NCI-H345 treated with DMSO at 0.1 percent for 48 hours (cell line): ENCODE results near the gene CDC42EP5.
"Not testable (repeated sequence)": the region's sequence is repeated elsewhere in the genome, so short reads cannot be mapped to it uniquely, and the experiment has no call there.

Experiments
- DNase-seq: peaks from one replicate; lab custom pipeline; 2025; ENCODE audit not compliant: unreplicated experiment; lab: John Stamatoyannopoulos, UW

CDC42EP5 gene

DNA sequence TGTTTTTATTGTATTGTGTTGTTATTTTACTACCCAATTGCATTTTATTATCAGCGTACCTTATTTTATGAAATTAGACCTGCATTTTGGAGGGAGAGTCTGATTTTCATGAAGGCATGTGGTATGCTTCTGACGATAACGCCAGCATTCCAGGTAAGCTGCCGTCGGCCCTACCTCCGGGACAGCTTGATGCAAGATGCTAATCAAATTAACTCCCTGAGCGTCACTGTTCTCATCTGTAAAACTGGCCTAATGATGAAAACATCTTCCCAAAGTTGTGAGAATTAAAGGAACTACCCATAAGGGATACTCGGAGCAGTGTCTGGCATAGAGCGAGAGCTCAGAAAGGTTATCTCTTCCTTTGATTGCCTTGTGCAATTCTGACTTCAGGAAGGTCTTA is 16.7 kb upstream of the CDC42EP5 start:
- DNase-seq = no peak

DNA sequence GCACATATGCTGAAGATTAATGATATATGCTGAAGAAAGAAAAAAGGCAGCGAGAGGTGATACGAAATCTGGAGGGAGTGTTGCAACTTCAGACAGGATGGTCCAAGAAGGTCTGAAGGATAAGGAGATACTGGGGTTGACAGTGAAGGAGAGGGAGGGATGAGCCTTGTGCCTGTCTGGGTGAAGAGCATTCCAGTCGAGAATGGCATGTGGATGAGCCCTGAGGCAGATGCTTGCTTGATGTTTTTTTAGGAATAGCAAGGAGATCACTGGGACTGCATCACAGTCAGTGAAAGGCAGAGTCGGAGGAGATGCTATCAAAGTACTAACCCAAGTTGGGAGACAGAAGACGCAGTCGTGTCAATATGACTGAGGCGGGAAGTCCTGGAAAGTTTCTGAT is 16.2 kb upstream of the CDC42EP5 start:
- no peak for DNase-seq

DNA sequence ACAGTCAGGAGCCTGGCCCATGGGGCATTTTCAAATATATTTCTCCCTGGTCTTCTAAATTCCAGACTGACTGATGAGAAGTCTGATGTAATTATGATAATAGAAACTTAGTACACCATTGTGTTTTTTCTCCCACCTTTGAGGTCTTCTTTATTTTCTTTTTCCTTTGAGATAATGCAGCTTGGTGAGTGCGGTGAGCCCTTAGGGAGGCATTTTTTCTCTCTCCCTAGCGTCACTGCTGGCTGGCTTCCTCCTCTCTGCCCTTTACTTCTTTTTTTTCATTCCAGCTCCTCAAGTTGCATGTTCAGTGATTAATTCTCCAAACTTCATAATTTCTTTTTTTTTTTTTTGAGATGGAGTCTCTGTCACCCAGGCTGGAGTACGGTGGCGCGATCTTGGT is 12.8 kb upstream of the CDC42EP5 start:
- no peak for DNase-seq

DNA sequence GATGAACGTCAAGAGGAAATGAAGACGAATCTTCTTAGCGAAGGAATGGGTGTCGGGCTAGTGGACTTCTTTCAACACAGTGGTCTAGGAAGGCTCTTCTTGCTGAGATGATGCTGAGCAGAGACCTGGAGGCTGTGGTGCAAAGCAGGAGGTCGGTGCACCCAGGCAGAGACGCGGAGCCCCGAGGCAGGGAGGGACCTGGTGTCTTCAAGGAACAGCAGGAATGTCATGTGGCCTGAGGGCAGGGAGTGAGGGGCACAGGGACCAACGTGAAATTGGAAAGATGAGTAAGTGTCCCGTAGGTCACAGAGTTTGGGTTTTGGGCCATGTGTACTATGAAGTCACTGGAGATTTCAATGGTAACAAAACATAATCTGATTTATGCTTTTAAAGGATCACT is 11.4 kb upstream of the CDC42EP5 start:
- DNase-seq = no peak

DNA sequence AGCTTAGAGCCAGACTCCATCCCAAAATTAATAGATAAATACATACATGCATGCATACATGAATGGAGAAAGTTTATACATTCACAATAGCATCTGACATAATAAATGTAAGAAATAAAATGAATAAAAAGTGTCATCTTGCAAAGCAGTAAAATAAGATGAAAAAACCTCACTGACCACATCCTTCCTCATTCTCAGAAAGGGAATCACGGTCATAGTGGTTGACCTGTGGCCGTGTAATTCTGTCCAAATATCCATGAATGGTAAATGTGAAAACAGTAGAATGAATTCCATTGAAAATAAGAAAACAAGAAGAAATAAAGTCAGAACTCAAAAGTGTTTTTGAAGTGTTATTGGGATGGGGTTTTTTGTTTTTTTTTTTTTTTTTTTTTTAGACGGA is 9.8 kb upstream of the CDC42EP5 start:
- DNase-seq = no peak

DNA sequence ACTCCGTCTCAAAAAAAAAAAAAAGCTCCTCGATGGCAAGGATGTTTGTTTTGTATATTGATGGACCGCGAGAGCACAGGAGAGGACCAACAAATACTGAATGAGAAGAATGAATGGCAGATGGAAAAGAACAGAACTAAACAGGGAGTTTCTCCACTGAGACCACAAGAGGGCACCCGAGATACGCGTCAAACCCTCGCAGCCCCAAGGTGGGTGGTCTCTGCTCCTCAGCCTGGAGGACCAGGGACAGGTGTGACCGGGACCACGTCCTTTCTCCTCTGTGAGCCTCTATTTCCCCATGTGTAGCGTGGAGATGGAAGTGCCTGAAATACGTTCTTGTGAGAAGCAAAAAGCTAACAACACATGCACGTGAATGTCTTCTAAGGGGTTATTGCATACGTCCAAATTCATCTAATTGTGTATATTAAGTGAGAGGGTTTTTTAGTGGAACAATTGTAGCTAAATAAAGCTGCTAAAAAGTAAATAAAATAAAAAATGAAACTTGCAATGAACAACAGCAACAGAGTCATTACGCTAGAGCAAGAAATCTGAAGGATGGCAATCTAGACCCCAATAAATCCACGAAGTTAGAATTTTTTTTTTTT is 8.3 kb upstream of the CDC42EP5 start:
- peak; percentile 14 for DNase-seq

DNA sequence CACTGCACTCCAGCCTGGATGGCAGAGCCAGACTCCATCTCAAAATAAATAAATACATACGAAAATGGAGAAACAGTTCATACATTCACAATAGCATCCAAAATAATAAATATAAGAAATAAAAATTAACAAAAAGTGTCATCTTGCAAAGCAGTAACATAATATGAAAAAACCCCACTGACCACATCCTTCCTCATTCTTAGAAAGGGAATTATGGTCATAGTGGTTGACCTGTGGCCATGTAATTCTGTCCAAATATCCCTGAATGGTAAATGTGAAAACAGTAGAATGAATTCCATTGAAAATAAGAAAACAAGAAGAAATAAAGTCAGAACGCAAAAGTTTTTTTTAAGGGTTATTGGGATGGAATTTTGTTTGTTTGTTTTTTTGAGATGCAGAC is 7.0 kb upstream of the CDC42EP5 start:
- DNase-seq = no peak

DNA sequence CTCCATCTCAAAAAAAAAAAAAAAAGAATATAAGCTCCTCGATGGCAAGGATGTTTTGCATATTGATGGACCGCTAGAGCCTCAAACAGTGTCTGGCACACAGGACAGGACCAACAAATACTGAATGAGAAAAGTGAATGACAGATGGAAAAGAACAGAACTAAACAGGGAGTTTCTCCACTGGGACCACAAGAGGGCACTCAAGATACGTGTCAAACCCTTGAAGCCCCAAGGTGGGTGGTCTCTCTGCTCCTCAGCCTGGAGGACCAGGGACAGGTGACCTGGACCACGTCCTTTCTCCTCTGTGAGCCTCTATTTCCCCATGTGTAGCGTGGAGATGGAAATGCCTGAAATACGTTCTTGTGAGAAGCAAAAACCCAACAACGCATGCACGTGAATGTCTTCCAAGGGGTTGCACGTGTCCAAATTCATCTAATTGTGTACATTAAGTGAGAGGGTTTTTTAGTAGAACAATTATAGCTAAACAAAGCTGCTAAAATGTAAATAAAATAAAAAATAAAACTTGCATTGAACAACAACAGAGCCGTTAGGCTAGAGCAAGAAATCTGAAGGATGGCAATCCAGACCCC is 5.7 kb upstream of the CDC42EP5 start:
- DNase-seq = peak; percentile 10

DNA sequence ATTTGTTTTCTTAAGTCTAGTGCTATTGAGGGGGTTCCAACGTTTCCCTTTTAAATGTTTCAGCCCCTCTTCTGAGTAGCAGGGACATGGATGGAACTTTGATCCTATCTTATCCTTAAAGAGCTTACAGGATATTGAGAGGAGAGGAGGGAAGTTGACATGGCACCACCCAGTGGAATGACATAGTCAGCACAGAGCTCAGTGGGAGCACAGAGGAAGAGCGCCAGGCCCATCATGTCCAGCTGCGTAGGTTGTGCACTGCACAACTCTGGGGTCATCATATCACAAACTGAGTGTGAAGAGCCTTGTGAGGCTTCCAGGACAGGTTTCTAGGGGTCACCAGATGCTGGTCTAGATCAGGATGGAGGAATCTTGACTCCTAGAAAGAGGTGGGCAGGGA is 4.6 kb upstream of the CDC42EP5 start:
- no peak for DNase-seq

DNA sequence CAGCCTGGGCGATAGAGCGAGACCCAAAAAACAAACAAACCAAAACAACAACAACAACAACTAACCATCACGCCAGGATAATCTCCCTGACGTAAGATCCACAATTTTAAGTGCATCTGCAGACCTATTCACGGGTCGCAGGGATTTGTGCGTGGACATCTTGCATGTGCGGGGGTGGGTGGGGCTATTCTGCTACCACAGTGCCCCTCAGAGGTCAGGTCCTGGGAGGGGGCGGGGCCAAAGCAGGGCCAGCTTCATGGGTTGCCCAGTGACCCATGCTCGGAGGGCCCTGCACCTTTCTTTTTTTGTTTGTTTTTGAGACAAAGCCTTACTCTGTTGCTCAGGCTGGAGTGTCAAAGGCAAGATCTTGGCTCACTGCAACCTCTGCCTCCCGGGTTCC is 2.6 kb upstream of the CDC42EP5 start:
- no peak for DNase-seq

DNA sequence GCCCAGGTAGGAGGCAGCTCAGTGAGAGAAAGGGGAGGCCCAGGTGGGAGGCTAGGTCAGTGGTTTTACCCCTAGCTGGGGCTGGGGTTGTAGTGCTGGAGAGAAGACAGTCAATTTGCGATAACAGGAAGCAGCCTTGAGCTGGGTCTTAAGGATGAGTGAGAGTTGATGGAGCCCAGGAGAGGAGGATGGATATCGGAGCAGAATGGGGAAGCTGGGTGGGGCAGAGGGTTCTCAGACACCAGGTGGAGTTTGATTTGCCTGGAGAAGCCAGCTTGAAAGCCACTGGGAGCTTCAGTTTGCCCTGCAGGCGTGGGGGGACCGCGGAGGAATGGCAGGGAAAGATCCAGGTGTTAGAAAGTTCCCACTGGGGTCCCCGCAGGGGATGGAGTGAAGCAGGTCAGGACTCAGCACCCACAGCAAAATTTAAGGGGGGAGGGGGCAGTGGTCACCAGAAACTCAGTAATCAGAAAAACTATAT is 836 bp upstream of the CDC42EP5 start:
- DNase-seq = no peak

DNA sequence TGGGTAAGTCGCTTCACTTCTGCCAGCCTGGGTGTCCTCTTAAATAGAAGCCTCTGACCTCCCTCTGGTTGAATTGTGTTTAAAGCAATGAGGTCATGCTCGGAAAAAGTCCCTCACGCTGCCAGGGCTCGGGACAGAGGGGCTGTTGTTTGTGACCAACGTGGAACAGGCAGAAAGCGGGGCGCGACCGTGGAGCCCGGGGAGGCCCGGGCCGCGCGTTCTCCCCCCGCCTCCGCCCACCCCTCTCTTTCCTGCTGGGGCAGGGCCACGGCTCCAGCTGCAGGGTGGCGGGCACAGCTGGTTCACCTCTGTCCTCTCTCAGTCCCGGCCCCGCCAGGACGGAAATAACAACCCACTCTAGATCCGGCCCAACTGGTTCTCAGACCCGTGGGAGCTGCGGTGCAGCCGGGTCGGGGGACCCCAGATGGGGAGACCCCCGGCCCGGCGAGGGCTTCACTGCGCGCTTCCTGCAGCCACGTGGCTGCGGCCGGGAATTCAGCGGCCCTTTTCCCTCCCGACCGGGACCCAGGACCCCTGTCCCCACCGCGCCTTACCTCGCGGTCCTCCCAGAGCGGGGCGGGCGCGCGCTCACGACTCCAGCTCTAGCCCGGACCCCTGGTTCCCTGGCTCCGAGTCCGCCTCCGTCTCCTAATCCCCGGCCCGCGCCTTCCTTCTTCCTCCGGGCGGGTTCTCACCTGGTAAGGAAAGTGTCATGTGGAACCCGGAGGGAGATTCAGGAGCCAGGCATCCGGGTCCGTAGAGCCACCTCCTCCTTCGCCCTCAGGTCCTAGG is 1.9 kb downstream of the CDC42EP5 start:
- no peak for DNase-seq

DNA sequence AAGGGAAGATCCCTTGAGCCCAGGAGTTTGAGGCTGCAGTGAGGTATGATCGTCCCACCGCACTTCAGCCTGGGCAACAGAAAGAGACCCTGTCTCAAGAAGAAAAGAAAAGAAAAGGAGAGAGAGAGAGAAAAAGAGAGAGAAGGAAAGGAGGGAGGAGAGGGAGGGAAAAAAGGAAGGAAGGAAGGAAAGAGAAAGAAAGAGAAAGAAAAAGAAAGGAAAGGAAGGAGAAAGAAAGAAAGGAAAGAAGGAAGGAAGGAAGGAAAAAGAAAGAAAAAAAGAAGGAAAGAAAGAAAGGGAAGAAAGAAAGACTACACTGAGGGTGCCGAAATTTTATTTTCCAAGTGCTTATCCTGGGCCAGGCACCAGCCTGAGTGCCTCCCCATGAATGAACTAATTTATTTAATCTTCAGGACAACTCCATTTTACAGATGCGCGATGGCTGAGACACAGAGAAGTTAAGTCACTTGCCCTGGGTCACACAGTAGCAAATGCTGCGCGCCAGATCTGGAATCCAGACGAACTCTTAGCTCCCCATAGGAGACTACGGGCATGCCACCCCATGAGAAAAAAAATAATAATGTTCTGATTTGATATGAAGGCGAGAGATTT is 2.7 kb downstream of the CDC42EP5 start:
- DNase-seq = no peak

DNA sequence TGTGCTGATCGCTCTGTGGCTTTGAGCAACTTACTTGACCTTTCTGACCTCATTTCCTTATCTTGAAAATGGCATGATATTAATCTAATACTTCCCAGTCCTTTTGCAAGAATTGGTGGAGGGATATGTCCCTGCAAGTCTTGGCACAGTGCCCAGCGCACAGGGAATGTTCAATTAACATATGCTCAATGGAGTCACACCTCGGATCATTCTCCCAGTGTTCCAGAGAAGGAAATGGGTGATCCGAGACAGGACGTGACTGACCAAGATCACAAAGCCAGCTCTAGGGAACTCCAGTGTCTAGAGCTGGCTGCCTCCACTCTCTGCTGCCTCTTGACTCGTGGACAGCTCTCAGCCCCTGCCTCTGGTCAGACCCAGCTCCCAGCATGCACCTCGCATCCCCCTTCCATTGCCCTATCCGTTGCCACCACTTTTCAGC is 3.6 kb downstream of the CDC42EP5 start:
- no peak for DNase-seq

DNA sequence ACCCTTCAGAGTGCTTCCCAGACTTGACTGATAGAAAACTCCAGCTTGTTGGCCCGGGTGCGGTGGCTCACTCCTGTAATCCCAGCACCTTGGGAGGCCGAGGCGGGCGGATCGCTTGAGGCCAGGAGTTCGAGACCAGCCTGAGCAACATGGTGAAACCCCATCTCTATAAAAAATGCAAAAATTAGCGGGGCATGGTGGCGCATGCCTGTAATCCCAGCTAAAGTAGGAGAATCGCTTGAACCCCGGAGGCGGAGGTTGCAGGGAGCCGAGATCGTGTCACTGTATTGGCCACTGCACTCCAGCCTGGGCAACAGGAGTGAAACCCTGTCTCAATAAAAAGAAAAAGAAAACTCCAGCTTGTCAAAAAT is 7.0 kb downstream of the CDC42EP5 start:
- DNase-seq = not testable (repeated sequence)

DNA sequence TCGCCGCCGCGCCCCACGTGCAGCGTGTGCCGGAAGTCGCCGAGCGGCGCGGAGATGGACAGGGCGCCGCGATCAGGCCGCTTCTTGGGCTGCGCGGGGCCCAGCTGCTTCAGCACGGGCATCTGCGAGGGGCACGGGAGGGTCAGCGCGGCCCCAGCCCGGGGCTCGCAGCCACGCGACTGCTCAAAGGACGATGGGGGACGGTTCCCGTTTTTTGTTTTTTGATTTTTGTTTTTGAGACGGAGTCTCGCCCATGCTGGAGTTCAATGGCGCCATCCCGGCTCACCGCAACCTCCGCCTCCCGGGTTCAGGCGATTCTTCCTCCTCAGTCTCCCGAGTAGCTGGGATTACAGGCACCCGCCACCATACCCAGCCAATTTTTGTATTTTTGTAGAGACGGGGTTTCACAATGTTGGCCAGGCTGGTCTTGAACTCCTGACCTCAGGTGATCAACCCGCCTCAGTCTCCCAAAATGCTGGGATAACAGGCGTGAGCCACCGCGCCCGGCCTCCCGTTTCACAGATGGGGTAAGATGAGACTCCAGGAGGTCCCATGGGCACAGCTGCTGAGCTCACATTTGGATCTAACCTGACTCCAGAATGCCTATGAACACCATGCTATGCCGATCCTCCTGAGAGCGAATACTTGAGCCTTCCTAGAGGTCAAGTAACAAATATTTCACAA is 7.5 kb downstream of the CDC42EP5 start:
- no peak for DNase-seq

DNA sequence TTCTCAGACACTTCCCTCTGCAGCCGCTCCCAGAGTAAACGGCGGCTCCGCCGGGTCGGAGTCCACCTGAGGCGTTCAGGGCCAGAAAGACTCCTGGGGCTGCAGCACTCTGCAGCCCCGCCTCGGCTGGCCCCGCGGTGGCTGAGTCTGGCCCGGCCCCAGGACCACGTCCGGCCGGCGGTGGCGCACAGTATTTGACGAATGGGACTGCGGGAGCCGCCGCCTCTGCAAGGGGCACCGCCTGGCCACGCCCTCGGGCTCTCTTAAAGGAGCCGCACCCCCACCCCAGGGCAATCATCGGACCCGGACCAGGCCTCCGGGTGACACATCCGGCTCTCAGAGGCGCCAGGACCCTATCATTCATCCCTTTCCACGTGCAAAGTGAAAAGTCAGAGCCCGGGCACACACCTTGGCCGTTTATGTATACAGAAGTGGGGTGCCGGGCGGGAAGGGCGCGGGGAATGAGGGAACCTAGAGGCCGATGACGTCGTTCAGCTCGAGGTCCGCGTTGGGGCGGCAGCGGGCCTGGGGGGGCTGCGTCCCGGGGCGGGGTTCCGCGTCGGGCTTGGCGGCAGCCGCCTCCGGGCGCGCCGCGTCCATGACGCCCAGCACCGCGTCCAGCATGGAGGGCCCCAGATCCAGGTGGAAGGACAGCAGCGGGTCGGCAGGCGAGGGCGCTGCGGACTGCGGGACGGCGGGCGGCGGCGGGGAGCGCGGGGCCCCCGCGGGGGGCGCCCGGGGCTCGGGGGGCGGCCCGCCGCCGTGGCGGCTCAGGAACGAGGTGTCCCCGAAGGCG is 8.3 kb downstream of the CDC42EP5 start:
- no peak for DNase-seq

DNA sequence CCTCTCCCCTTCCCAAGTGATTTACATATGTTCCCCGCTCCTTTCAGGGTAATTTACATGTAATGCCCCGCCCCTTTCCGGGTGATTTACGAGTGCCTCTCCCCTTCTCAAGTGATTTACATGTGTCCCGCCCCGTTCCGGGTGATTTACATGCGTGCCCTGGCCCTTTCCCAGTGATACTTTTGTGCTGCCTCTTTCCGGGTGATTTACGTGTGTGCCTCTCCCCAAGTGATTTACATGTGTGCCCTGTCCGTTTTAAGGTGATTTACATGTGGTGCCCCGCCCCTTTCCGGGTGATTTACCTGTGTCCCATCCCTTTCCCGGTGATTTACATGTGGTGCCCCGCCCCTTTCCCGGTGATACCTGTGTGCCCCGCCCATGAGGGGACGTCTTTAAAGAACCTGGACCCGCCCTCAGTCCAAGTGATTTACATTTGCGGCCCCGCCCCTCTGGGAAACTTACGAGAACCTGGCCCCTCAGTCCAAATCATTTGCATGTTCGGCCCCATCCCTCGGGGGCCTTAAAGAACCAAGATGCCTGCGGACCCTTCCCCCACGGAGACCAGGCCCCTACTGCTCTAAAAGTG is 9.0 kb downstream of the CDC42EP5 start:
- DNase-seq = peak; percentile 38

DNA sequence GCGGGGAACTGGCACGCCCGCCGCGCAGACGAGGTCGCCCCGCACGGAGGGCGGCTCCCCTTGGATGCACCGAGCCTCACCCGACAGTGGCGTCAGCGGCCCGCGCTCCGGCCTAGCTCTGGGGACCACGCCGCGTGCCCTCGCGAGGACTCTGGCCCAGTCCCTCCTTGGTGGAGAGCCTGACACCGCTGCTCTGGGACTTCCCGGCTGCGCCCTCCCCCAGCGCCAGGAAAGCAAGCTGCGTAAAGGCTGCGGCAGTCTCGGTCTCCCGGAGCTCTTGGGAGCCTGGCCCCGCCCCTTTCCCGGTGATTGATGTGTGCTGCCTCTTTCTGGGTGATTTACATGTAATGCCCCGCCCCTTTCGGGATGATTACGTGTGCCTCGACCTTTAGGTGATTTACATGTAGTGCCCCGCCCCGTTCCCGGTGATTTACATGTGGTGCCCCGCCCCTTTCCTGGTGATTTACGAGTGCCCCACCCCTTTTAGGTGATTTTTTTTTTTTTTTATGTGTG is 9.5 kb downstream of the CDC42EP5 start, which contains the start of gene LENG9:
Gene LENG9 (minus strand): TSS at position 248 of the 513 bp plus-strand sequence. CDS start 252 bp downstream, outside the sequence.
- no peak for DNase-seq
